ENCODE data around the gene MBD6.
"Not testable (repeated sequence)": the region's sequence is repeated elsewhere in the genome, so short reads cannot be mapped to it uniquely, and the experiment has no call there.

The MBD6 gene

DNA sequence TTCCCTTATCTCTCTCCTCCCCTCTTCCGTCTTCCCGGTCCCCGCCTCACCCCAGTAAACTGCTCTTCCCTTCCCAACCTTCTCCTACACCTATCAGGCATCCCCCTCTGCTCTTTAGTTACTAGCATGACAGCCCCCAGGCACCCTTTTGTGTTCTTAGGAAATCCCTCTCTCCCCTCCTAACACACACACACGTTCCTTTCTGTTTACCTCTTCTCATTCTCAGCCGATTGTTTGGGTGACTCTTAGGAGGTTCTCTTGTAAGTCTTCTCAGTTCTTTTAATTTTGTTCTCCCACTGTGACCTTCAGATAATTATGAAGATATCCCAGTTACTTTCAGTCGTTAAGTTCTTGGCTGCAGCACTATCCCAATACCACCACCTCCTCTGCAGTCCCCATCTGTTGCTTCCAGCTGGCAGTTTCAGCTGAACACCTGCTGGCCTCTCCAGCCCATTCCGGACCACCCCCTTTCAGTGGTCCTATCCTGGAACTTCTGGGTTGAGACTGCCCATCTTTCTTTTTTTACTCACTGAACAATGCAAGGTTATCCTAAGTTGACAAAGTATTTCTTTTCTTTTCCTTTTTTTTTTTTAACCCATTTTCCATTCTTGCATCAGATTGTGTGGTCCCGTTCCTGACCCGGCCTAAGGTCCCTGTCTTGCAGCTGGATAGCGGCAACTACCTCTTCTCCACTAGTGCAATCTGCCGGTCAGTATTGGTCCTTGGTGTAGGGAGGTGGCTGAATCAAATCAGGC, 34.0 kb upstream of the MBD6 start:
- no peak for FAIRE-seq

DNA sequence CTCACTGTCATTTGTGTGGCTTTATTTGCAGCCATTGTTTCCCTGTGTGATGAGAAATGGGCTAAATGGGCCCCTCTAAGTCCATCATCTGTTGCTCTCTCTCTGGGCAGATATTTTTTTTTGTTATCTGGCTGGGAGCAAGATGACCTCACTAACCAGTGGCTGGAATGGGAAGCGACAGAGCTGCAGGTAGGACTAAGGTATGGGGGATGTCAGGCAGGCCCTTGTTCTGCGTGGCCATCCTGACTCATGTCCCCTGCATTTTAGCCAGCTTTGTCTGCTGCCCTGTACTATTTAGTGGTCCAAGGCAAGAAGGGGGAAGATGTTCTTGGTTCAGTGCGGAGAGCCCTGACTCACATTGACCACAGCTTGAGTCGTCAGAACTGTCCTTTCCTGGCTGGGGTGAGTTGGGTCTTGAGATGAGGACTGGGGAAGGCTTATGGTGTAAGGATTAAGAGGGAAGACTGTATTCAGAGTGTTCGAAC, 33.4 kb upstream of the MBD6 start:
- FAIRE-seq = no peak

DNA sequence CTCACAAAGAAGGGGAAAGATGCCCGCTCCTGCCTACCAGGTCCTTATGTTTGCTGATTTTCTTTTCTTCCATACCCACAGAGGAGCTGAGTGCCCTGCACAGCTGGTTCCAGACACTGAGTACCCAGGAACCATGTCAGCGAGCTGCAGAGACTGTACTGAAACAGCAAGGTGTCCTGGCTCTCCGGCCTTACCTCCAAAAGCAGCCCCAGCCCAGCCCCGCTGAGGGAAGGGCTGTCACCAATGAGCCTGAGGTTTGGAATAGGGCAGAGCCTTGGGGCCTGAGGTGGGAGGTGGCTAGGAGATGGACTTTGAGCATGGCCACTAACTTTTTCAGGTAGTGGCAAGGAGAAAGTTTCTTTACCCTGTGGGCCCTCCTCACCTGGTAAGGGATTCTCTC, 32.5 kb upstream of the MBD6 start:
- FAIRE-seq = no peak

DNA sequence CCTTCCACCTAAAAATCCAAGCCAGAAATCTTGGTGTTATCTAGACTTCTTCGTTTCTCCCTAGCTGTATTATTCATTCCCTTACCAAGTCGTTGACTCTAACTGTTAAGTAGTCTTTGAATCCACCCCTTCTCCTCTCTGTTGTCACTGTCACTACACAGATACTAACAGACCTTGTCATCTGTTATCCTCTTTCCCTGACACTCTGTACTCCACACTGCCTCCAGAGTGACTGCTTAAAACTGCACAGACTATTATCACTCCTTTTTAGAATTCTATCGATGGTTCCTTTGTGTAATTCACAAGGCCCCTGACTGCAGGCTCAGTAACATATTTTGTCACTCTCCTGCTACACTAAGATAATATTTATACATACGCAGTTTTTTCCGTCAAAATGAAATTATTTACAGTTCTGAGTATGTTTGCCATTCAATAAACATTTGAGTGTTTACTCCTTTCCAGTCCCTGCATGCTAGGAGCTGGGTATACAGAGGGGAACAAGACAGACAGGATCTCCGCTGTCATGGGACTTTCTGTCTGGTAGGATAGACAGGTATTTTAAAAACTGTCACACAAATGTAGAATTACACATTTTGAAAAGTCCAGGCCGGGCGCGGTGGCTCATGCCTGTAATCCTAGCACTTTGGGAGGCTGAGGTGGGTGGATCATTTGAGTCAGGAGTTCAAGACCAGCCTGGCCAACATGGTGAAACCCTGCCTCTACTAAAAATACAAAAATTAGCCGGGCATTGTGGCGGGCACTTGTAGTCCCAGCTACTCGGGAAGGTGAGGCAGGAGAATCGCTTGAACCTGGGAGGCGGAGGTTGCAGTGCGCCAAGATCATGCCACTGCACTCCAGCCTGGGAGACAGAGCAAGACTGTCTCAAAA, 31.0 kb upstream of the MBD6 start:
- FAIRE-seq = no peak

GRCh38 chr12:57495051-57495701, 27.4 kb upstream of the MBD6 start:
- FAIRE-seq = not testable (repeated sequence)

GRCh38 chr12:57496822-57497221, 25.8 kb upstream of the MBD6 start:
- FAIRE-seq = no peak

DNA sequence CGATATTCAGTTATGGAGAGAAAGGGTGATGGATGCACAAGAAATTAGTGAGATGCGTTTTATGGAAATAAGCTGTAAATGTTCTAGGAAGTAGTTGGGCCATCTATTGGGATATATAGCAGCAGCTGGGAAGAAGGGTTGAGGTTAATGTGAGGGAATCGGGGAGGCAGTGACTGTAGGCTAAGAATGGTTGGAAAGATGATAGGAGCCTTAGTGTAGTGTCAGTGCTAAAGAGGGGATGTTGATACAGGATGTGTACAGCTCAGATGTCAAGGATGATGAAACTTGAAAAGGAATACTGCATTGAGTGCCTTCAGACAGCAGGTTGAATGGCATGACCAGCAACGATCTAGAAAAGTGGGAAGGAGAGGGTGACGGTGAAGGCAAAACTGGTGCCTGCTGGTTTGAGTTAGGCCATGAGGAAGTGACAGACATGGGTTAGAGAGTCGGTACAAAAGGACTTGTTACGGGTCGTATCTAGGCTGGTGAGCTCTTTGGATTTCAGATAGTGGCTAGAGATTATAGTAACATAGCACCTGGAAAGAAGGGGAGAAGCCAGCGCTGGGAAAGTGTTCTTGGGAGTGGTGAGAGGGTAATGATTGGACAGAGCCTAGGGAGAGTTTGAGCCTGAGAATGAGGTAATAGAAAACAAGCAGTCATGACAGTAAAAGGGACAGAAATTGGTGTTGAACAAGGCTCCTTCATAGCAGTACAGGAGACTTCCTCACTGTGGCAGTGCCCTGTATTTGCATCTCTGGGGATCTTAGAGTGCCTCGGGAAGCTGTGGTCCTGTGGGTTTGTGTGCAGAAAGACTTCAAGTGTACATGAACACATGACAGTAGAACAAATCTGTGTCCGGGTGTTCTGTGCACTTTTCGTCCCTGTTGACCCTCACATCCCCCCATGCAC, 25.1 kb upstream of the MBD6 start:
- FAIRE-seq = no peak

- FAIRE-seq = no peak
Observed at GRCh38 chr12:57498132-57498502, 24.5 kb upstream of the MBD6 start.

- FAIRE-seq = no peak
Observed at GRCh38 chr12:57498571-57498970, 24.1 kb upstream of the MBD6 start.

DNA sequence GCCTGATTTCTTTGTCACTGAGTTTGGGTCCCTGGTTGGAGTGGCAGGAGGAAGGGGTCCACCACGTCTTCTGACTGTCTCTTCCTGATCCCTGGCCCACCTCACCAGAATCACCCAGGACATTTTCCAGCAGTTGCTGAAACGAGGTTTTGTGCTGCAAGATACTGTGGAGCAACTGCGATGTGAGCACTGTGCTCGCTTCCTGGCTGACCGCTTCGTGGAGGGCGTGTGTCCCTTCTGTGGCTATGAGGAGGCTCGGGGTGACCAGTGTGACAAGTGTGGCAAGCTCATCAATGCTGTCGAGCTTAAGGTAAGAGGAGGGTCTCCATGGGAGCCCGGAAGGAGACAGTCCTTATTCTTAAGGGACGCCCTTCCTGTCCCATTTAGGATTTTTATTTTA, 22.4 kb upstream of the MBD6 start:
- FAIRE-seq = no peak

GRCh38 chr12:57502311-57502969, 20.2 kb upstream of the MBD6 start:
- FAIRE-seq = not testable (repeated sequence)

DNA sequence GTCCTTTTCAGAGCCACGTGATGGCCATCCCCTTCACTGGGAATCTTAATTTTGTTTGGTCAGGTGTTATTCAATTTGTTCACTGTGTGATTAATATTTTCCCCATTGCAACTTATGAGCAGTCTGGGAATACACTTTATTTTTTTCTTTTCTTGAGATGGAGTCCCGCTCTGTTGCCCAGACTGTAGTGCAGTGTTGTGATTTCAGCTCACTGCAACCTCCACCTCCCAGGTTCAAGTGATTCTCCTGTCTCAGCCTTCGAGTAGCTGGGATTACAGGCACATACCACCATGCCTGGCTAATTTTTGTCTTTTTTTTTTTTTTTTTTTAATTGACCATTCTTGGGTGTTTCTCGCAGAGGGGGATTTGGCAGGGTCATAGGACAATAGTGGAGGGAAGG, 16.1 kb upstream of the MBD6 start:
- FAIRE-seq = not testable (repeated sequence)

DNA sequence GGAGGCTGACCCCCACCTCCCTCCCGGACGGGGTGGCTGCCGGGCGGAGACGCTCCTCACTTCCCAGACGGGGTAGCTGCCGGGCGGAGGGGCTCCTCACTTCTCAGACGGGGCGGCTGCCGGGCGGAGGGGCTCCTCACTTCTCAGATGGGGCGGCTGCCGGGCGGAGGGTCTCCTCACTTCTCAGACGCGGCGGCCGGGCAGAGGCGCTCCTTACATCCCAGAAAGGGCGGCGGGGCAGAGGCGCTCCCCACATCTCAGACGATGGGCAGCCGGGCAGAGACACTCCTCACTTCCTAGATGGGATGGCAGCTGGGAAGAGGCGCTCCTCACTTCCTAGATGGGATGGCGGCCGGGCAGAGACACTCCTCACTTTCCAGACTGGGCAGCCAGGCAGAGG, 14.8 kb upstream of the MBD6 start:
- FAIRE-seq = not testable (repeated sequence)

DNA sequence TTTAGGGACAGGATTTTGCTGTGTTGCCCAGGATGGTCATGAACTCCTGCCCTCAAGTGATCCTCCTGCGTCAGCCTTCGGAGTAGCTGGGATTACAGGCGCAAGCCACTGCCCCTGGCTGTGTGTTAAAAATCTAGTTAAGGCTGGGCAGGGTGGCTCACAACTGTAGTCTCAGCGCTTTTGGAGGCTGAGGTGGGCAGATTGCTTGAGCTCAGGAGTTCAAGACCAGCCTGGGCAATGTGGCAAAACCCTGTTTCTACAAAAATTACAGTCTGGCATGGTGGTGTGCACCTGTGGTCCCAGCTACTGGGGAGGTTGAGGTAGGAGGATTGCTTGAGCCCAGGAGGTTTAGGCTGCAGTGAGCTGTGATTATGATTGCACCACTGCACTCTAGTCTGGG, 11.5 kb upstream of the MBD6 start:
- no peak for FAIRE-seq

DNA sequence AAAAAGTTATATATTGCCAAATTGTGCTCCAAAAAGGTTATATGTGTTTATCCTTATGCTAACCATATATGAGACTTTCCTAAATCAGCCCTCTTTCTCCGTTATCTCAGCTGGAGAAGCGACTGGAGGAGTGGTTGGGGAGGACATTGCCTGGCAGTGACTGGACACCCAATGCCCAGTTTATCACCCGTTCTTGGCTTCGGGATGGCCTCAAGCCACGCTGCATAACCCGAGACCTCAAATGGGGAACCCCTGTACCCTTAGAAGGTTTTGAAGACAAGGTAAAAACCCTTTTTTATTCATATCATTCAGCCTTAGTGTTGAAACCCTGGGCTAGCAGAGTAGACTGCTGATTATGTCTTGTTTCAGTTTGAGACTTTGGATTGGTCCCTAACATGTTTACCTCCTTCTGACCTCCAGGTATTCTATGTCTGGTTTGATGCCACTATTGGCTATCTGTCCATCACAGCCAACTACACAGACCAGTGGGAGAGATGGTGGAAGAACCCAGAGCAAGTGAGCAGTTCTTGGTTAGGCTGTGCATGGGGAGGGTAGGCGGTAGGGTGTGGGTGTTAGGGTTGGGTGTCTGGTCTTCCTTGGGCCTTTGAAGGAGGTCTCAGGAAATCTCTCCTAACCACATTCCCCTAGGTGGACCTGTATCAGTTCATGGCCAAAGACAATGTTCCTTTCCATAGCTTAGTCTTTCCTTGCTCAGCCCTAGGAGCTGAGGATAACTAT, 10.9 kb upstream of the MBD6 start:
- FAIRE-seq = no peak

- no peak for FAIRE-seq
Observed at GRCh38 chr12:57512665-57513064, 10.0 kb upstream of the MBD6 start.

GRCh38 chr12:57513266-57513665, 9.4 kb upstream of the MBD6 start:
- no peak for FAIRE-seq

- not testable (repeated sequence) for FAIRE-seq
Observed at GRCh38 chr12:57513677-57514076, 8.9 kb upstream of the MBD6 start.

GRCh38 chr12:57514246-57514645, 8.4 kb upstream of the MBD6 start:
- FAIRE-seq = not testable (repeated sequence)

- FAIRE-seq = no peak
Observed at GRCh38 chr12:57514720-57515407, 7.8 kb upstream of the MBD6 start.
